OCI-LY1 (cell line): ENCODE measurements around the gene SGMS2.

Source experiments
- H2AFZ ChIP-seq: fragments of 200-600 bp; sonication (generic), shearing (Covaris generic); 2 replicates; pipeline ENCODE4 v1.6.0; 2014; ENCODE audit warnings: antibody characterized with exemption, mild to moderate bottlenecking, low read length
- H3F3A ChIP-seq: fragments of 200-600 bp; sonication (generic), shearing (Covaris generic); 2 replicates; pipeline ENCODE4 v1.6.0; 2014; ENCODE audit warnings: mild to moderate bottlenecking, antibody characterized with exemption, low read length, moderate library complexity; ENCODE audit not compliant: insufficient read depth
- H3K27ac ChIP-seq: fragments of 200-600 bp; sonication (generic); 2 replicates; pipeline ENCODE4 v1.5.1; 2014; ENCODE audit warnings: low read length, mixed run types, mild to moderate bottlenecking, low read depth; ENCODE audit not compliant: poor library complexity, severe bottlenecking
- H3K27me3 ChIP-seq: fragments of 200-600 bp; sonication (generic); 2 replicates; pipeline ENCODE4 v1.6.0; 2014; ENCODE audit warnings: antibody characterized with exemption, mild to moderate bottlenecking, low read length, moderate library complexity; ENCODE audit not compliant: insufficient read depth
- H3K36me3 ChIP-seq: fragments of 200-600 bp; sonication (generic); 2 replicates; pipeline ENCODE4 v1.6.1; 2014; ENCODE audit warnings: mild to moderate bottlenecking, antibody characterized with exemption, low read length, moderate library complexity, mixed read lengths; ENCODE audit not compliant: insufficient read depth
- H3K4me1 ChIP-seq: fragments of 200-600 bp; sonication (generic); 2 replicates; pipeline ENCODE4 v1.5.1; 2014; ENCODE audit warnings: mild to moderate bottlenecking, low read length, moderate library complexity; ENCODE audit not compliant: insufficient read depth, severe bottlenecking
- H3K4me2 ChIP-seq: fragments of 200-600 bp; sonication (generic), shearing (Covaris generic); 2 replicates; pipeline ENCODE4 v1.6.1; 2014; ENCODE audit warnings: low read length
- H3K4me3 ChIP-seq: fragments of 200-600 bp; sonication (generic); 2 replicates; pipeline ENCODE4 v1.5.1; 2014; ENCODE audit warnings: low read length, low read depth, mild to moderate bottlenecking, mixed read lengths; ENCODE audit not compliant: poor library complexity, severe bottlenecking
- H3K79me2 ChIP-seq: fragments of 200-600 bp; shearing (Covaris generic); 2 replicates; pipeline ENCODE4 v1.6.1; 2016; ENCODE audit warnings: mixed run types, low read length, mixed read lengths; ENCODE audit not compliant: insufficient read depth
- H3K9ac ChIP-seq: fragments of 200-600 bp; sonication (generic), shearing (Covaris generic); 2 replicates; pipeline ENCODE4 v1.6.1; 2014; ENCODE audit warnings: mild to moderate bottlenecking, low read length, mixed read lengths
- H3K9me2 ChIP-seq: fragments of 200-600 bp; sonication (generic), shearing (Covaris generic); 2 replicates; pipeline ENCODE4 v1.6.1; 2014; ENCODE audit warnings: low read depth, mild to moderate bottlenecking, low read length, mixed read lengths
- H3K9me3 ChIP-seq: fragments of 200-600 bp; shearing (Covaris generic); 2 replicates; pipeline ENCODE4 v1.6.1; 2014; ENCODE audit warnings: low read length, mixed read lengths
- H4K20me1 ChIP-seq: fragments of 200-600 bp; sonication (generic), shearing (Covaris generic); 2 replicates; pipeline ENCODE4 v1.6.0; 2016; ENCODE audit warnings: mild to moderate bottlenecking, low read length; ENCODE audit not compliant: insufficient read depth
- CTCF ChIP-seq: fragments of 200-600 bp; sonication (generic), shearing (Covaris generic); IDR thresholded peaks from 2 replicates; pipeline ENCODE4 v1.5.1; 2017; ENCODE audit warnings: mild to moderate bottlenecking, antibody characterized with exemption, low read length, moderate library complexity, mixed read lengths
- EZH2 ChIP-seq: fragments of 200-600 bp; sonication (generic), shearing (Covaris generic); IDR thresholded peaks from 2 replicates; pipeline ENCODE4 v1.8.0; 2017; ENCODE audit warnings: borderline replicate concordance, mixed run types, mild to moderate bottlenecking, antibody characterized with exemption, low read length, moderate library complexity, mixed read lengths

Gene SGMS2

GRCh38 chr4:107894138-107894603 is 69.4 kb downstream of the SGMS2 start:
- no peaks in the 10 kb centered on the region for H3K9me2 ChIP-seq
- H3K27me3 ChIP-seq, result no peaks in the 10 kb centered on the region
- no peaks in the 10 kb centered on the region for H3K36me3 ChIP-seq
- H4K20me1 ChIP-seq, result no peaks in the 10 kb centered on the region
- H3K4me2 ChIP-seq, result no peak overlapping the region
- H2AFZ ChIP-seq, result no peak overlapping the region
- H3K4me1 ChIP-seq, result no peaks in the 10 kb centered on the region
- no peaks in the 10 kb centered on the region for H3K79me2 ChIP-seq
- H3K4me3 ChIP-seq, result no peak overlapping the region
- H3K27ac ChIP-seq, result no peak overlapping the region
- no peak for TF ChIP-seq CTCF
- no peak for TF ChIP-seq EZH2
- H3K9me3 ChIP-seq, result no peaks in the 10 kb centered on the region
- no peak overlapping the region for H3K9ac ChIP-seq
- H3F3A ChIP-seq, result no peaks in the 10 kb centered on the region

- Histone ChIP-seq H3F3A (no peaks in the 10 kb centered on the region), H3K79me2 (no peaks in the 10 kb centered on the region), H3K9ac (no peak overlapping the region), H3K36me3 (no peaks in the 10 kb centered on the region), H3K4me2 (no peak overlapping the region), H3K4me3 (no peak overlapping the region), H3K27me3 (no peaks in the 10 kb centered on the region), H3K9me3 (no peaks in the 10 kb centered on the region), H3K9me2 (no peaks in the 10 kb centered on the region), H2AFZ (no peak overlapping the region), H3K27ac (no peak overlapping the region), H4K20me1 (no peaks in the 10 kb centered on the region), H3K4me1 (no peaks in the 10 kb centered on the region)
- TF ChIP-seq EZH2, result no peak
- no peak for TF ChIP-seq CTCF
Measured at GRCh38 chr4:107896158-107896645, 71.5 kb downstream of the SGMS2 start.

- H3K4me2 ChIP-seq, result no peak overlapping the region
- H3K9me3 ChIP-seq, result no peaks in the 10 kb centered on the region
- no peaks in the 10 kb centered on the region for H3K79me2 ChIP-seq
- no peak overlapping the region for H3K4me3 ChIP-seq
- no peak overlapping the region for H3K27ac ChIP-seq
- no peaks in the 10 kb centered on the region for H3F3A ChIP-seq
- H3K9ac ChIP-seq, result no peak overlapping the region
- no peak for TF ChIP-seq CTCF
- H4K20me1 ChIP-seq, result no peaks in the 10 kb centered on the region
- H3K27me3 ChIP-seq, result no peaks in the 10 kb centered on the region
- H3K4me1 ChIP-seq, result no peaks in the 10 kb centered on the region
- H2AFZ ChIP-seq, result no peak overlapping the region
- no peaks in the 10 kb centered on the region for H3K9me2 ChIP-seq
- H3K36me3 ChIP-seq, result no peaks in the 10 kb centered on the region
Measured at GRCh38 chr4:107896646-107897045, 71.9 kb downstream of the SGMS2 start.
